ENCODE results near the gene EFCC1. TPM values are rescaled to one million over a fixed set of nuclear protein-coding genes. Genes with fewer than 3 reads are reported as not detected.

Gene EFCC1
- total and polyA plus RNA-seq, 2 of the 13 experiments (the other 11 are each of a cell fraction or from before 2014, with no cell fraction given): not detected

GRCh38 chr3:129003578-129004112 lies 2.5 kb downstream of the EFCC1 start (continued):
- TF ChIP-seq ZHX2 (IDR thresholded peaks at IDR 0.05; ENCODE audit: low read depth): no peak
- no peak for TF ChIP-seq ZHX2 (CRISPR knock-in tag; IDR thresholded peaks at IDR 0.05; ENCODE audit: borderline replicate concordance)
- no peak for TF ChIP-seq MTERF4 (CRISPR knock-in tag; IDR thresholded peaks at IDR 0.05)
- TF ChIP-seq KDM4B (CRISPR knock-in tag; IDR thresholded peaks at IDR 0.05): no peak
- TF ChIP-seq ZNF256 (CRISPR knock-in tag; conservative IDR thresholded peaks at IDR 0.05): no peak
- no peak for TF ChIP-seq HOXD1 (CRISPR knock-in tag; IDR thresholded peaks at IDR 0.05)
- peak; percentile 32; the same call in 1 of the 2 replicates for TF ChIP-seq NFKB2 (CRISPR knock-in tag; IDR thresholded peaks at IDR 0.05; ENCODE audit: borderline replicate concordance)
- TF ChIP-seq ARID4A (CRISPR knock-in tag; IDR thresholded peaks at IDR 0.05; ENCODE audit: borderline replicate concordance): no peak
- TF ChIP-seq LCORL (IDR thresholded peaks at IDR 0.05): no peak
- no peak for TF ChIP-seq LCORL (CRISPR knock-in tag; IDR thresholded peaks at IDR 0.05)
- no peak for TF ChIP-seq PRDM15 (CRISPR knock-in tag; IDR thresholded peaks at IDR 0.05)
- no peak for TF ChIP-seq GABPA (IDR thresholded peaks at IDR 0.05; ENCODE audit: low read depth, low read length)
- TF ChIP-seq GABPA (CRISPR knock-in tag; IDR thresholded peaks at IDR 0.05; ENCODE audit: low read depth): no peak
- no peak for TF ChIP-seq ZNF576 (CRISPR knock-in tag; IDR thresholded peaks at IDR 0.05)
- TF ChIP-seq ZFAT (CRISPR knock-in tag; conservative IDR thresholded peaks at IDR 0.05): no peak

Measured in HepG2 (cell line).